GM18502 (cell line): ENCODE results near the gene NLGN3.

ENCODE experiments used
- ATAC-seq: cut with Tn5 transposase; IDR thresholded peaks from one replicate; pipeline ENCODE4 v1.9.1; 2021; ENCODE audit warnings: mild to moderate bottlenecking; ENCODE audit not compliant: unreplicated experiment, poor library complexity

The NLGN3 gene

DNA sequence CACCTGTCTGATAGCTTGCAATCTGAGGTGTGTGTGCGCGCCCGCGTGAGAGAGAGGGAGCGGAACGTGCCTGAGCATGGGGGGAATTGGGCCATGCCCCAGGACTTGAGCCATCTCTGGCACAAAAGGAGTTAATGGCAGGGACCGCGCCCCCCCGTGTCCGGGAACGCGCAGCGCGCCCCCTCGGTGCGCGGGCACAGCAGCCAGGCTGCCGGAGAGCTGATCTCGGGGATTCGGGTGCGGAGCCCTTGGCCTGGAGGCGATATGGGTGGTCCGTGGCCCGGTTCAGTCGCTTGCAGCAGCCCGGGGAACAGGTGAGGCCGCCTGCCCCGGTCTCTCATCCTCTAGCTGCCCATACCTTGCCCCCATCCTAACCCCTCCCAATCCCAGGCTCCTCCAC lies at the start of gene NLGN3:
NLGN3 (plus strand) TSS at position 191 of the 400 bp plus-strand sequence. CDS start 2,909 bp downstream, outside the sequence.
- ATAC-seq: no peak

DNA sequence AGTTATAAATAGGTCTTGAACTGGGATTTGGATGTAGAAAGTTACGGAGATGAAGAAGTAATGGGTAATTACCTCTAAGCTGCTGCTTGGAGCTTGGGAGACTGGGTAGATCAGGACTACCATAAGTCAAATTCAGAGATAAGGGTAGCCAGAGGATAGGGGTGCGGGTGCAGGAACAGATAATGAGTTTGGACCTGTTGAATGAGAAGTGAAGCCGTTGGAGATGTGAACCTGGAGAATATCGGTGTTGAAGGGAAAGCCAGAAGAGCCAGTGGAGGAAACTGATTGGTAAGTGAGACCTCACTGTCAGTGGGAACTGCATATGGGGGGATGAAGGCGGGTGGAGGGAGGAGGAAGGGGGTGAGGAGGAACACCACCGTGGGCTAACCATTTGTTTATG lies 49.6 kb upstream of the NLGN3 start:
- no peak for ATAC-seq

DNA sequence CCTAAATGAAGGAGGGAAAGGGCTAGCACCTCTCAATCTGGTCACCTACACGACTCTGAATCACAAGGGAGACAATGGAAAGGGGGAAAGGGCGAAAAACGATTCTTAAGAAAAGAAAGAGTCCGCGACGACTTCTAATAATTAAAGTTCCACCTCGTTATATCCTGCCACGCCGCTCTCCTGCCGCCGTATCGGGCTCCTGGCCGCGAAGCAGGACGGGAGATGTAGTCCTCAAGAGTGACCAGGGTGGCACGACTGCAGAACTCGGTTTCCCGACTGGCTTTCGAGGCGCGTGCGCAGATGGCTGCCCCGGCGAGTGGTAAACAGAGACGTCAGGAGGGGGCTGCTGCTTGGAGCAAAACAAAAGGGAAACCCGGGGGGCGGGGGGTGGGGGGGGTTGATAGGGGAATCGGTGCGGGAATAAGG lies 49.1 kb upstream of the NLGN3 start, which contains the start of gene FOXO4:
FOXO4 (plus strand) TSS at position 297 of the 426 bp plus-strand sequence. CDS start 678 bp downstream, outside the sequence.
- ATAC-seq: peak; percentile 76

DNA sequence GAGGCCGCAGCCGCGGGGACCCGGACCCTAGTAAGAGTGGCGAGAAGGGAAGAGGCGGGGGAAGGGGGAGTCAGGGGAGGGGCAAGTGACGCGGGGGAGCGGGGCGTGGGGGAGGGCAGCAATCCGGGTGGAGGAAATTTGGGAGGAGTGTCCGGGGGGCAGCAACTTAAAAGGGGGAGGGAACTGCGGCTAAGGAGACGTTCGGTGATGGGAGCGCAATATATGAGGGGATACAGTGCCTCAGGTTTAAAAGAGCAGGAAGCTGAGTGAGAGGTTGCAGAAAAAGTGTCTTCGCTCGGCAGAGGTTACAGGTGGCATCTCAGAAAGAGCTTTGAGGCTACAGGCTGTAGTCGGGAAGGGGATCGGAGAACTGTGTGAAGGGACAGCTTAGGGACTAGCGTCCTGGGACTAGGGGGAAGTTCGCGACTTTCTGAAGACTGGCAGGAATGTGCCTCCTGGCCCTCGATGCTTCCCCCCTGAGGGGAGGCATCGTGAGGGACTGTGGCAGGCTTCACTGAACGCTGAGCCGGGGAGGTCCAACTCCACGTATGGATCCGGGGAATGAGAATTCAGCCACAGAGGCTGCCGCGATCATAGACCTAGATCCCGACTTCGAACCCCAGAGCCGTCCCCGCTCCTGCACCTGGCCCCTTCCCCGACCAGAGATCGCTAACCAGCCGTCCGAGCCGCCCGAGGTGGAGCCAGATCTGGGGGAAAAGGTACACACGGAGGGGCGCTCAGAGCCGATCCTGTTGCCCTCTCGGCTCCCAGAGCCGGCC lies 48.5 kb upstream of the NLGN3 start:
- ATAC-seq: peak; percentile 35

DNA sequence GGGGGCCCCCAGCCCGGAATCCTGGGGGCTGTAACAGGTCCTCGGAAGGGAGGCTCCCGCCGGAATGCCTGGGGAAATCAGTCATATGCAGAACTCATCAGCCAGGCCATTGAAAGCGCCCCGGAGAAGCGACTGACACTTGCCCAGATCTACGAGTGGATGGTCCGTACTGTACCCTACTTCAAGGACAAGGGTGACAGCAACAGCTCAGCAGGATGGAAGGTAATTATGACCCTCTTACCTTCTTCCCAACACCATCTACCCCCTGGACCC lies 47.9 kb upstream of the NLGN3 start:
- no peak for ATAC-seq

DNA sequence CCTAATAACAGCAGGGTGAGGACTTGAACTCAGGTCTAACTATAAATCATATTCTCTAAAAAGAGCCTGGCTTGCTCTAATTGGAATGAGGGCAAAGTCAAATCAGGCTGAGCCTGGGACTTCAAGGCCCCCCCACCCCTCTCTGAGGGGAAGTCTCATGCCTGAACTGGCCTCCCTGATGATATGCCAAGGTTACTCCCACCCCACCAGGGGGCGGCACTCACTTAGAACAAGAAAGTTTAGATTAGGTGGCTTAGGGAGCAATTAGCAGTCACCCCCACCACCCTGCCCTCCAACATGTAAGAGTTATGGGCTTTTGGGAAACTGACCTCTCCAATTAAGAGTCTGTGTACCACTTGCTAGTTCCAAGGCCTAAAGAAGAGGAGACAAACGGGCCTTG lies 46.3 kb upstream of the NLGN3 start:
- ATAC-seq: peak; percentile 34

DNA sequence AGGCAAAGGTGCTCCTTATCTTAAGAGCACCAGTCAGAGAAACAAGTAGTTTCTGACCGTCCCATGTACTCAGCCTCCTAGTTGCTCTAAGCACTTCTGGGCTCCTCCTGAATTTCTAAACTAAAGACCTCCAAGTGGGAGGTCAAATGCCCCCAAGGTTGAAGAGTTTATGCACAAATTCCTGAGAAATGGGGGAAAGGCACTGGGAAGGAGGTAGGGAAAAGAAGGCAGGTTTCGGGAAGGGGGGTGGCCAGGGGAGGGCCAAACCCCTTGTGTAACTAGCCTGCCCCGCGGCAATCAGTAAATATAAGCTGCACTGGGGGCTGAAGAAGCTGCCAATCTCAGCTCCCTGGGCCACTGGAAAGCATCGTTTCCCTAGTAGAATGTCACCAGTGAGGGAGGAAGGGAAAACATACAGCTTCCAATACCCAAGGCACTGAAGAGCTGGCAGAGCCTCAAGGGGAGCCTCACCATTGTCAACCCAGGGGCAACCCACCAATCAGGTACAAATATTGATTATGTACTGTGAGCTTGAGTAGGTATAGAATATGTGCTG lies 45.6 kb upstream of the NLGN3 start:
- ATAC-seq: no peak

DNA sequence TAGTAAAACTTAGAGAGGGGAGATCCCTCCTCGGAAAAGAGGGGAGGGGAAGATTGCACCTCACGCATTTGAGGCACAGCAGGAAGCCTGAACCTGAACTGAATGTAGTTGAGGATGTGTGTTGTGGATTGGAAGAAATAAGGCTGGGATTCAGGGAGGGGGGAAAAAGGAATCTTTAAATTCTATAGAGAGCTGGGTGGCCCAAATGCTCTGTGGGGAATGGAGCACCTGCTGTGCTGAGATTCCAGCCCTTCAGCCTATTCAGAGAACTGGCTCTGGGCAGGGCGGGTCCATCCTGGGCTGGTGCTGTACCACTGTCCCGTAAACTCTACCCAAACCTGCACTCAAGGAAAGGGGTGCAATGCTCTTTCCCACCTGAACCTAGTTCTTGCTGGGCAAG lies 44.9 kb upstream of the NLGN3 start:
- no peak for ATAC-seq

DNA sequence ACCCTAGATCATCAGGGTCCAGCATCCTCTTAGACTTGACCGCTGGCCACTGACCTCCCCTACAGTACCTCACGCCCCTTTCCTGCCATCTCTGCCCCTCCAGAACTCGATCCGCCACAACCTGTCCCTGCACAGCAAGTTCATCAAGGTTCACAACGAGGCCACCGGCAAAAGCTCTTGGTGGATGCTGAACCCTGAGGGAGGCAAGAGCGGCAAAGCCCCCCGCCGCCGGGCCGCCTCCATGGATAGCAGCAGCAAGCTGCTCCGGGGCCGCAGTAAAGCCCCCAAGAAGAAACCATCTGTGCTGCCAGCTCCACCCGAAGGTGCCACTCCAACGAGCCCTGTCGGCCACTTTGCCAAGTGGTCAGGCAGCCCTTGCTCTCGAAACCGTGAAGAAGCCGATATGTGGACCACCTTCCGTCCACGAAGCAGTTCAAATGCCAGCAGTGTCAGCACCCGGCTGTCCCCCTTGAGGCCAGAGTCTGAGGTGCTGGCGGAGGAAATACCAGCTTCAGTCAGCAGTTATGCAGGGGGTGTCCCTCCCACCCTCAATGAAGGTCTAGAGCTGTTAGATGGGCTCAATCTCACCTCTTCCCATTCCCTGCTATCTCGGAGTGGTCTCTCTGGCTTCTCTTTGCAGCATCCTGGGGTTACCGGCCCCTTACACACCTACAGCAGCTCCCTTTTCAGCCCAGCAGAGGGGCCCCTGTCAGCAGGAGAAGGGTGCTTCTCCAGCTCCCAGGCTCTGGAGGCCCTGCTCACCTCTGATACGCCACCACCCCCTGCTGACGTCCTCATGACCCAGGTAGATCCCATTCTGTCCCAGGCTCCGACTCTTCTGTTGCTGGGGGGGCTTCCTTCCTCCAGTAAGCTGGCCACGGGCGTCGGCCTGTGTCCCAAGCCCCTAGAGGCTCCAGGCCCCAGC lies 43.8 kb upstream of the NLGN3 start:
- no peak for ATAC-seq

DNA sequence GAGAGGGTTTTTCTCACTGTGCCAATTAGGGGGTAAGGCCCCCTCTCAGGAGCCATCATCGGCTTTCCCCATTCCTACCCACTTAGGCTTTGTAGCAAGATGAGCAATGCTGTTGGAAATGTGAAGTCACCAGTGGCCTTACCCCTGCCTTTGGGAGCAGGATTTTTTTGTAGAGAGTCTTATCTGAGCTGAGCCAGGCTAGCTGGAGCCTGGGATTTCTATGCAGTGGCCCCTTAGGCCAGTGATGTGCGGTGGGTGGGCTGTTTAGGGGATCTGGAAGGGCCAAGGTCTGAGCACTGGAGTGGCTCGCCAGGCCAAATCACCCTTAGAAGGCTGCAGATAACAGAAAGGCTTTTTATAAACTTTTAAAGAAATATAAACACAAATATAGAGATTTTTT lies 42.3 kb upstream of the NLGN3 start:
- ATAC-seq: no peak

DNA sequence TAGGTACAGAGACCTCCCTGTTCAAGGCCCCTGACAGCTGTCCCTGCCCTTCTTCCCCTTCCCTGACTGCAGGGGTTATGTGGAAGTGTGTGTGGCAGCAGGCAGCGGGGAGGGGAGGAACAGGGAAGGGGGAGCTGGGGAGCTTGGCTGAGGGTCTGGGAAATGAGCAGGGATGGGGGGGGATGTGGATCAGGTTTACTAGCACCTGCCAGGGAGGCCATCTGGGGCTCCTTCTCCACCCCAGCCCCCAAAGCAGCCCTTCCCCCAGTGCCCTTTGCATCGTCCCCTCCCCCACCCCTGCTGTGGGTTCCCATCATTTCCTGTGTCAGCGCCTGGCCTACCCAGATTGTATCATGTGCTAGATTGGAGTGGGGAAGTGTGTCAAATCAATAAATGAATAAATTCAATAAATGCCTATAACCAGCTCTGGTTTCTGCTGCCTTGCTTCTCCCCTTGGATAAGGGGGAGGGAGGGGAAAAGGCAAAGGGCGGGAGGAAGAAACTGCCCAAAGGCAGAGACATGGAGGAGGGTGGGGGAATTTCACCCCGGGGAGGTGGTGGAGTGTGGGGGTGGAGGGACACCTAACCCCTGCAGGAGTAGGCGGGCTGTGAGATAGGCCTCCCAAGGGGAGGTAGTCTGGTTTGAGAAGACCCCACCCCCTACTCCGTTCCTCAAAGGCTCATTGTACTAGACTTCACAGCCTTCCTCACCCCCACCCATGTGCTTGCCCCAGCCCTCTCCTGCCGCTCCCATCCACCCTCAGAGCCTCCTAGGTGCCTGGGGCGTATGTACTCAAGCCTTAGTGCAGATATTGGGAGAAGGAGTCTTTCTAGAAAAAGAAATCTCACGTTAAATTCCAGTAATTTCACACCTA lies 41.3 kb upstream of the NLGN3 start:
- ATAC-seq: no peak

DNA sequence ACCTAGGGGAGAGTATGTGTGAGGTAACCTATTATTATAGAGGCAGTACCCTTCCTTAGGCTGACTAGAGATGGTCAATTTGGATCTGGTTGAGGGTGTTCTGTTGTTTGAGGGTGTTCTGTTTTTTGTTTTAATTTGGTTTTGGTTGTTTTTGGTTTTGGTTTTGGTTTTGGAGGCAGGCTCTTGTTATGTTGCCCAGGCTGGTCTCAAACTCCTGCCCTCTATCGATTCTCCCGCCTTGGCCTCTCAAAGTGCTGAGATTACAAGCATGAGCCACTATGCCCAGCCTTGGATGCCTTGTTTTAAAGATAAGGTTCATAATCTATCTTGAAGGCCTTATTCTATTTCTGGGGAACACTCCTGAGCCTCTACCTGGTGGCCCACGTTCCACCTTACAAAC lies 39.0 kb upstream of the NLGN3 start:
- ATAC-seq: no peak

DNA sequence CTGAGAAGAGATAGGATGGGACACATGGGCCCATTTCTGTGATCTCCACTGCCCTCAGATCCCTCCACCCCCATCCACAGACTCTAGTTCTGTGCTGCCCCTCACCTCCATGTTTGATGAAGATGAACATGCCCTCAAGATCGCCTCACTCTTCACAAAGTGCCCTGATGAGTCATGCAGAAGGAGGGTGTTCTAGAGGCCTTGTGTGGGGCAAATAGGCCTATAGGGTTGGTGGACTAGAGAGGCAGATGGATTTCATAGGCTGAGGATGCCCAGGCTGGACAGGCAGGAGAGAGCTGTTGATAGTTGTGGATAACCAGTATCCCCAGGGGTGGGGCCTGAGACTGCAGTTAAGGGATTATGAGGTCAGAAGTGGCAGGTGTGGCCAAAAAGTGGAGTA lies 38.2 kb upstream of the NLGN3 start, which contains the start of gene CXorf65:
CXorf65 (minus strand) TSS at position 314 of the 400 bp plus-strand sequence; CDS start at position 130, 184 bp downstream.
- no peak for ATAC-seq

DNA sequence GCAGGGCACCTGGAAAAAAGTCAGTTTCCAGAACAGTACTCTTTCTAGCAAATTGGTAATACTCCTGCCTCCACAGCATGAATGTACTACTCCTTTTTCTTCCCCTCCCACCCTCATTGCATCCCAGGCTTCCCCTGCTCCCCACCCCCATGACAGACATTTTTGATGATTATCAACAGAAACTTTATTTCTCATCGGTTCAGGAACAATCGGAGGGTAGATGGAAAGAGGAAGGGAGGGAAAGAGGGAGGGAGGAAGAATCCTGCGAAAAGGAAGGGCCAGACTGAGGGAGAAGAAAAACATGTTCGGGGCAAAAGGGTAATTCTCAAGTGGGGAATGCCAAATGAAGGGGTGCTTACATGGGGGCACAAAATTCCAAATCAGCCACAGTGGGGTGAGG lies 37.4 kb upstream of the NLGN3 start:
- ATAC-seq: no peak

DNA sequence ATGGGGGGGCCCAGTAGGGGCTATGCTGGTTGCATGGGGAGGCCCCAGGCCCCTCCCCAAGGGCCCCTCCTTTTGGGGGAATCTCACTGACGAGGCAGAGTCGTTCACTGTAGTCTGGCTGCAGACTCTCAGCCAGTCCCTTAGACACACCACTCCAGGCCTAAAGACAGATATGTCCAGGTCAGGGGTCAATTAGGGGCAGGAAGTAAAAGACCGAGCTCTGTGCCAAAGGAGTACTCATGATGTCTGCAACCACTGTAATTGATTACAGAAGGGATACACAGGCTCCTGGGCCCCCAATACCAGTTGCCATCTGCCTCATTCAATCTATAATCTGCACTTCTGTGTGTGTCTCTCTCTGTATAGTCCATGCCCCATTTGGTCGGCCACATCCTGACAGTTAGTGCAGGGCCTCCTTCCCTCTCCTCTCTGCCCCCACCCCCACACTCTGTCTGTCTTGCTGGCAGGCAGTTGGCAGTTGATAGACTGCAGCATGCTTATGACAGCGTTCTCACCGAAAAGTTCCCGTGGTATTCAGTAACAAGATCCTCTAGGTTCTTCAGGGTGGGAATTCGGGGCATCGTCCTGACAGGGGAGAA lies 36.8 kb upstream of the NLGN3 start:
- ATAC-seq: no peak

DNA sequence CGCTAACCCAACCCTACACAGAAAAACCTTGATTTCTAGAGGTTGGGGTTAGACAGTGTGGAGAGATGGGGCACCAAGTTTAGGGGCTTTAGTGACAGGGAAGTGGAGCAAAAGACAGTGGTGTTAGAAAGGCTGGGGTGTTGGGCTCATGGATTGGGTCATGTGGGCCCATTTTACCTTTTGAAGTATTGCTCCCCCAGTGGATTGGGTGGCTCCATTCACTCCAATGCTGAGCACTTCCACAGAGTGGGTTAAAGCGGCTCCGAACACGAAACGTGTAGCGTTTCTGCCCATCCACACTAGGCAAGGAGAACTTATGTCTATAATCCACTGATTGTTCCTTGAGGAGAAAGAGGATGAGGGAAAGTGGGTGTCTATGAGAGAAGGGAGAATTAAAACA lies 35.6 kb upstream of the NLGN3 start:
- ATAC-seq: no peak

DNA sequence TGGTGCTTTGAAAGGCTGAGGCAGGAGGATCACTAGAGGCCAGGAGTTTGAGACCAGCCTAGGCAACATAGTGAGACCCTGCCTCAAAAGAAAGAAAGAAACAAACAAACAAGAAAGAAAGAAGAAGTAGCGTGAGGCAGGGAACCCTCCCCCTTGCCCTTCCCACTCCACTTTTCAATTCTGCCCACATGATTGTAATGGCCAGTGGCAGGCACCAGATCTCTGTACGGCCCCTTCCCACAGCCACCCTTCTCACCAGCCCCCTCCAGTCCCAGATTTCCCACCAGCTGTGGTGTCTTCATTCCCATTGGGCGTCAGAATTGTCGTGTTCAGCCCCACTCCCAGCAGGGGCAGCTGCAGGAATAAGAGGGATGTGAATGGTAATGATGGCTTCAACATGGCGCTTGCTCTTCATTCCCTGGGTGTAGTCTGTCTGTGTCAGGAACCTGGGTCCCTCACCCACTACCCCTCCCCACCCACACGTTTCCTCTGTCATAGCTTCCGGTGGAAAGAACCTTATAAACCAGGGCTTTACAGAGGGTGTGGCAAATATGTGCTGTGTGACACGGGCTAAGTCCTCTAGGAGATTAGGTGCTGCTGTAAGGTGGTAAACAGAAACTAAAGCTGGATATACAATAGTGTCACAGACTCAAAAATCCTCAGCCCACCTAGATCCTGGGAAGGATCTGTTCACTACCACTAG lies 33.3 kb upstream of the NLGN3 start, which contains the start of gene IL2RG:
IL2RG (minus strand) TSS at position 437 of the 703 bp plus-strand sequence; CDS start at position 399, 38 bp downstream.
- ATAC-seq: peak; percentile 89

DNA sequence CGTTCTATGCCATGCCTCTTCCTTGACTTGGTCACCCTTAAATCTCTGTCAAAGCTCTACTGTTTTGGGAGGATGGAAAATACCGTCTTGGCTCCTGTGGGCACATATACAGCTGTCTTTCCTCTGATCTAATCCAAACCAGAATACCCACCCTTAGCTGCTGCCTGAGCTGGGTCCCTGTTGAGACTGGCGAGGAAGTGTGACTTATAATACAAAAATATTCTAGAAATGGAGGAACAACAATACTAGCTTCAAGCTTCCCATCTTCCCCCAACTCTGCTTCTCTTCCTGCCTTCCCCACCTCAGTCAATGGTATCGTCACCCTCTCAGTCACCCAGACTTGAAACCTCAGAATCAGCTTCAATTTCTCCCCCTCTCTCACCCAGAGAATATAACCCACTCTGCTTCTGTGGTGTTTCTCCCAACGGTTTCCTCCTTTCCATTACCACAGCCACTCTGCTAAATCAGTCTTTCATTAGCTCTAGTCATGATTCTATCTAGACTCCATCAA lies 32.7 kb upstream of the NLGN3 start:
- ATAC-seq: peak; percentile 29

DNA sequence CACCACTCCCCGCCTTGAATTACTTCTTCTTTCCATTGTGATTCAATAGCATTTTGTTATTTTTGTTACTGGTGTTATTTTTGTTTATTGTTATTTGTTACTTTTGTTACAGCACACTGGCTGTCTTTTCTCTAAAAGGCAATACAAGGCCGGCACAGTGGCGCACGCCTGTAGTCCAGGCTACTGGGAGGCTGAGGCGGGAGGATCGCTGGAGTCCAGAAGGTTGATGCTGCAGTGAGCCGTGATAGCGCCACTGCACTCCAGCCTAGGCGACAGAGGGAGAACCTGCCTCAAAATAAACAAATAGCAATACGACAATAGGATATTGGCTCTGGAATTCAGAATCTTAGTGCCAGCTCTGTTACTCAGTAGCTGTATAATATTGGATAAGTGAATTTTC lies 27.3 kb upstream of the NLGN3 start:
- no peak for ATAC-seq
